Pancreas (tissue), 10 donors: ENCODE results near the gene RAD23A. TPM values are rescaled to one million over a fixed set of nuclear protein-coding genes. Genes with fewer than 3 reads are reported as not detected.
"Not testable (repeated sequence)": the region's sequence is repeated elsewhere in the genome, so short reads cannot be mapped to it uniquely, and the experiment has no call there.

Source experiments
- ATAC-seq, 4 donors: fragments of 200-7000 bp; cut with Tn5 transposase; one replicate each; pipeline versions ENCODE4 v1.8.0 to v1.9.1; 2020; ENCODE audit warnings: mild to moderate bottlenecking in 4 of 4, moderate library complexity in 4 of 4
- DNase-seq, 6 donors: peaks; one replicate each; pipeline ENCODE4 v3.0.0-alpha.2; 2020
- FAIRE-seq: peaks from 2 replicates; lab custom pipeline; 2012; peaks lifted over from hg19 to GRCh38; lab: Jason Lieb, UNC
- H3K27ac ChIP-seq, 4 donors: fragments of 200-600 bp; sonication (generic); 1 replicate in 3 of 4; 2 replicates in 1 of 4; pipeline versions ENCODE4 v1.5.0 to v1.8.0; 2020
- H3K27me3 ChIP-seq, 4 donors: fragments of 200-600 bp; one replicate each; pipeline ENCODE4 v1.8.0; 2021
- H3K36me3 ChIP-seq, 3 donors: fragments of 200-600 bp; sonication (generic) in 1 of 3; one replicate each; pipeline versions ENCODE4 v1.5.0 to v1.8.0; 2020 to 2021
- H3K4me1 ChIP-seq, 3 donors: fragments of 200-600 bp; one replicate each; pipeline ENCODE4 v1.8.0; 2021
- H3K4me3 ChIP-seq, 4 donors: fragments of 200-600 bp; sonication (generic) in 2 of 4; one replicate each; pipeline versions ENCODE4 v1.5.0 to v1.8.0; 2020 to 2021
- H3K9me3 ChIP-seq, 4 donors: fragments of 200-600 bp; one replicate each; pipeline ENCODE4 v1.8.0; 2021
- CTCF ChIP-seq, 4 donors: fragments of 200-600 bp; sonication (generic) in 3 of 4; IDR thresholded peaks; one replicate each; pipeline versions ENCODE4 v1.5.0 to v1.8.0; 2021; ENCODE audit warnings: antibody characterized with exemption in 4 of 4
- WGBS, 2 donors: extraction: QIAGEN DNeasy Blood & Tissue Kit; methylation state at CpG; one replicate each; pipeline ENCODE4 v1.1.7; 2013; 5-methylcytosine and 5-hydroxymethylcytosine counted together
- intact Hi-C, 3 donors: fragments of 100-400 bp; cut with DNase I; formaldehyde crosslinking; loops; one replicate each; pipeline versions ENCODE4 v1.11.1 to v1.14.2; 2022
- polyA plus RNA-seq, 2 donors: library from polyadenylated mRNA; stranded (reverse); fragments of 200-250 nt; gene quantifications; one replicate each; pipeline ENCODE4 v1.2.3, GENCODE V29; 2013
- total RNA-seq, 6 donors: library from RNA; stranded (reverse); fragmentation: NEBNext Ultra II Directional in 4 of 6; extraction: Animal tissue kit (Norgen Biotek cat#: 25700) in 4 of 6; gene quantifications; one replicate each; pipeline versions ENCODE4 v1.2.1 to v1.2.4, GENCODE V29; 2021 to 2023
- donor health status: healthy with polysubstance abuse.
- donor health status: DM: no; HTN: no; CAD: no; lungs with moderate emphysema.
- donor health status: DM: no; HTN: no; CAD: no.
- donor health status: control.
- donor health status: control.
- donor health status: Bipolar disorder and iron deficiency.
- donor health status: DM: yes; HTN: yes; CAD: no.
- donor health status: DM: no; HTN: no; CAD: no.
- donor health status: DM: no; HTN: no; CAD: no.
- donor health status: DM: yes; HTN: yes; CAD: no.

Gene RAD23A
- total and polyA plus RNA-seq, 8 donors = 35.0 to 99.1 (median 46.8) TPM

GRCh38 chr19:12947702-12948611, 2.3 kb downstream of the RAD23A start:
- no peak for FAIRE-seq
- intact Hi-C loops = no loop called here
- TF ChIP-seq CTCF (IDR thresholded peaks at IDR 0.05) = no peak

GRCh38 chr19:12948612-12949362, 3.1 kb downstream of the RAD23A start:
- intact Hi-C loops = no loop called here
- ATAC-seq (no peak), DNase-seq (peak in 1 of 6 donors; percentile 72), FAIRE-seq (no peak)
- Histone ChIP-seq H3K4me1 (peaks cover 7 to 21% (median 9%) of the 10 kb centered on the region in 3 donors), H3K36me3 (peaks cover 0 to 56% (median 33%) of the 10 kb centered on the region in 3 donors), H3K4me3 (no peak overlapping the region), H3K9me3 (no peaks in the 10 kb centered on the region), H3K27ac (no peak overlapping the region), H3K27me3 (no peaks in the 10 kb centered on the region)
- TF ChIP-seq CTCF (IDR thresholded peaks at IDR 0.05) = no peak
- 89 to 95% methylated on average over 30 of the region's 30 CpGs for WGBS, 2 donors

More at GRCh38 chr19:12947702-12948611, 2.3 kb downstream of the RAD23A start:
- no peak overlapping the region for H3K4me3 ChIP-seq
- H3K4me1 ChIP-seq = peaks cover 7 to 17% (median 9%) of the 10 kb centered on the region in 3 donors
- no peak overlapping the region for H3K27ac ChIP-seq
- DNase-seq = peak in 3 of 6 donors; percentile 31 to 75 (median 61)
- H3K27me3 ChIP-seq = no peaks in the 10 kb centered on the region
- H3K9me3 ChIP-seq = no peaks in the 10 kb centered on the region
- H3K36me3 ChIP-seq = peaks cover 4 to 60% (median 40%) of the 10 kb centered on the region in 3 donors
- 74 to 79% methylated on average over 27 to 28 of the region's 28 CpGs for WGBS, 2 donors
- ATAC-seq = no peak

GRCh38 chr19:12949363-12950283, 4.0 kb downstream of the RAD23A start:
- WGBS, 2 donors = 83 to 86% methylated on average over 16 of the region's 16 CpGs
- peaks cover 7 to 21% (median 9%) of the 10 kb centered on the region in 3 donors for H3K4me1 ChIP-seq
- intact Hi-C loops = no loop called here

GRCh38 chr19:12952050-12952449, 6.4 kb downstream of the RAD23A start:
- H3K27me3 ChIP-seq, ATAC-seq, H3K4me3 ChIP-seq, H3K27ac ChIP-seq, FAIRE-seq, DNase-seq, intact Hi-C loops, H3K9me3 ChIP-seq: not testable (repeated sequence)
- Histone ChIP-seq H3K36me3 (peaks cover 0 to 47% (median 29%) of the 10 kb centered on the region in 3 donors), H3K4me1 (peaks cover 6 to 14% (median 8%) of the 10 kb centered on the region in 3 donors)
- 89 to 93% methylated on average over 6 of the region's 6 CpGs for whole genome bisulfite sequencing, 2 donors

More at GRCh38 chr19:12949363-12950283, 4.0 kb downstream of the RAD23A start:
- ATAC-seq = no peak
- Histone ChIP-seq H3K27ac (no peak overlapping the region), H3K36me3 (peaks cover 0 to 50% (median 29%) of the 10 kb centered on the region in 3 donors), H3K4me3 (no peak overlapping the region), H3K27me3 (no peaks in the 10 kb centered on the region), H3K9me3 (no peaks in the 10 kb centered on the region)
- DNase-seq = no peak
- TF ChIP-seq CTCF (IDR thresholded peaks at IDR 0.05) = no peak
- FAIRE-seq = no peak
